HEK293 (cell line): ENCODE results near the gene UBAC2.

Experiments used
- CTCF ChIA-PET: fragments of 350-600 bp; formaldehyde crosslinking; extraction: SDS; loops from one replicate; lab custom pipeline; 2021; ENCODE audit warnings: antibody characterized with exemption; lab: Yijun Ruan, JAX
- POLR2A ChIA-PET: fragments of 300-600 bp; formaldehyde crosslinking; extraction: SDS; loops from one replicate; lab custom pipeline; 2020; ENCODE audit warnings: antibody characterized with exemption, inconsistent platforms; lab: Yijun Ruan, JAX
- H3K27ac ChIP-seq: fragments of 200-500 bp; sonication (Bioruptor generic); 2 replicates; pipeline ENCODE4 v1.5.1; 2014; ENCODE audit warnings: low read depth, low read length, control low read depth, inconsistent platforms; ENCODE audit errors: extremely low read depth
- H3K36me3 ChIP-seq, 2 experiments: fragments of 200-500 bp in 1 of 2; sonication (Bioruptor generic) in 1 of 2; 1 replicate in 1 of 2; 2 replicates in 1 of 2; pipeline ENCODE4 v1.5.1; 2014 to 2017; ENCODE audit warnings: inconsistent platforms in 2 of 2, low read length in 2 of 2; ENCODE audit not compliant: control insufficient read depth in 2 of 2, insufficient read depth in 1 of 2
- H3K4me1 ChIP-seq: fragments of 200-500 bp; sonication (Bioruptor generic); 2 replicates; pipeline ENCODE4 v1.5.1; 2014; ENCODE audit warnings: mild to moderate bottlenecking, low read length, inconsistent platforms; ENCODE audit not compliant: control insufficient read depth, insufficient read depth
- H3K4me3 ChIP-seq: 2 replicates; pipeline ENCODE4 v1.5.1; 2011; ENCODE audit warnings: low read depth, mild to moderate bottlenecking, control low read depth, low read length, moderate library complexity
- H3K9me3 ChIP-seq: fragments of 200-500 bp; sonication (Bioruptor generic); 2 replicates; pipeline ENCODE4 v1.5.1; 2014; ENCODE audit warnings: low read depth, low read length, inconsistent platforms; ENCODE audit not compliant: control insufficient read depth, insufficient read depth
- EGR2 ChIP-seq: fragments of 450-650 bp; formaldehyde crosslinking; IDR thresholded peaks from 2 replicates; pipeline ENCODE4 v1.5.1; 2016; ENCODE audit warnings: low read depth, missing biosample characterization, missing genetic modification characterization
- GLIS1 ChIP-seq: fragments of 450-650 bp; formaldehyde crosslinking; IDR thresholded peaks from 2 replicates; pipeline ENCODE4 v1.5.1; 2016; ENCODE audit warnings: missing biosample characterization, missing genetic modification characterization
- HOXD13 ChIP-seq: sonication (generic); formaldehyde crosslinking; IDR thresholded peaks from 2 replicates; pipeline ENCODE4 v1.8.0; 2022; ENCODE audit warnings: missing genetic modification reagents, borderline replicate concordance
- KLF9 ChIP-seq: fragments of 450-650 bp; formaldehyde crosslinking; IDR thresholded peaks from 2 replicates; pipeline ENCODE4 v1.5.1; 2016; ENCODE audit warnings: missing biosample characterization, missing genetic modification characterization, low read depth
- YY1 ChIP-seq: fragments of 450-650 bp; formaldehyde crosslinking; IDR thresholded peaks from 2 replicates; pipeline ENCODE4 v1.5.1; 2018; ENCODE audit warnings: missing biosample characterization, missing genetic modification characterization
- ZBTB20 ChIP-seq: fragments of 450-650 bp; formaldehyde crosslinking; IDR thresholded peaks from 2 replicates; pipeline ENCODE4 v1.5.1; 2016; ENCODE audit warnings: missing biosample characterization, missing genetic modification characterization
- ZIC2 ChIP-seq: fragments of 450-650 bp; formaldehyde crosslinking; IDR thresholded peaks from 2 replicates; pipeline ENCODE4 v1.5.1; 2016; ENCODE audit warnings: missing biosample characterization, missing genetic modification characterization
- ZNF112 ChIP-seq: fragments of 450-650 bp; formaldehyde crosslinking; IDR thresholded peaks from 2 replicates; pipeline ENCODE4 v1.5.0; 2017; ENCODE audit warnings: missing biosample characterization, missing genetic modification characterization
- ZNF169 ChIP-seq: fragments of 450-650 bp; formaldehyde crosslinking; IDR thresholded peaks from 2 replicates; pipeline ENCODE4 v1.5.1; 2016; ENCODE audit warnings: missing biosample characterization, missing genetic modification characterization
- ZNF174 ChIP-seq: fragments of 450-650 bp; formaldehyde crosslinking; IDR thresholded peaks from 2 replicates; pipeline ENCODE4 v1.5.0; 2017; ENCODE audit warnings: missing biosample characterization, mild to moderate bottlenecking, missing genetic modification characterization
- ZNF2 ChIP-seq: fragments of 450-650 bp; formaldehyde crosslinking; IDR thresholded peaks from 2 replicates; pipeline ENCODE4 v1.5.1; 2016; ENCODE audit warnings: missing biosample characterization, missing genetic modification characterization
- ZNF610 ChIP-seq: fragments of 450-650 bp; formaldehyde crosslinking; IDR thresholded peaks from 2 replicates; pipeline ENCODE4 v1.5.1; 2016; ENCODE audit warnings: missing biosample characterization, missing genetic modification characterization, borderline replicate concordance
- ZNF621 ChIP-seq: fragments of 450-650 bp; formaldehyde crosslinking; IDR thresholded peaks from 2 replicates; pipeline ENCODE4 v1.5.1; 2017; ENCODE audit warnings: missing biosample characterization, missing genetic modification characterization
- ZNF654 ChIP-seq: fragments of 450-650 bp; formaldehyde crosslinking; IDR thresholded peaks from 2 replicates; pipeline ENCODE4 v1.5.1; 2016; ENCODE audit warnings: low read depth, missing biosample characterization, missing genetic modification characterization
- ZNF76 ChIP-seq: fragments of 450-650 bp; formaldehyde crosslinking; IDR thresholded peaks from 2 replicates; pipeline ENCODE4; 2016; ENCODE audit warnings: low read depth, missing biosample characterization, missing genetic modification characterization, borderline replicate concordance
- ZNF776 ChIP-seq: fragments of 450-650 bp; formaldehyde crosslinking; IDR thresholded peaks from 2 replicates; pipeline ENCODE4 v1.5.0; 2017; ENCODE audit warnings: missing biosample characterization, missing genetic modification characterization, borderline replicate concordance
- TF ChIP-seq, protein P1 (sequence below): fragments of 450-650 bp; formaldehyde crosslinking; IDR thresholded peaks from 2 replicates; pipeline ENCODE4 v1.5.1; 2016; ENCODE audit warnings: missing biosample characterization, missing genetic modification characterization
- TF ChIP-seq, protein P2 (sequence below): fragments of 450-650 bp; formaldehyde crosslinking; IDR thresholded peaks from 2 replicates; pipeline ENCODE4 v1.5.1; 2016; ENCODE audit warnings: missing biosample characterization, missing genetic modification characterization
- TF ChIP-seq, protein P3 (sequence below): fragments of 450-650 bp; formaldehyde crosslinking; IDR thresholded peaks from 2 replicates; pipeline ENCODE4 v1.5.1; 2017; ENCODE audit warnings: missing biosample characterization, missing genetic modification characterization

The UBAC2 gene

DNA sequence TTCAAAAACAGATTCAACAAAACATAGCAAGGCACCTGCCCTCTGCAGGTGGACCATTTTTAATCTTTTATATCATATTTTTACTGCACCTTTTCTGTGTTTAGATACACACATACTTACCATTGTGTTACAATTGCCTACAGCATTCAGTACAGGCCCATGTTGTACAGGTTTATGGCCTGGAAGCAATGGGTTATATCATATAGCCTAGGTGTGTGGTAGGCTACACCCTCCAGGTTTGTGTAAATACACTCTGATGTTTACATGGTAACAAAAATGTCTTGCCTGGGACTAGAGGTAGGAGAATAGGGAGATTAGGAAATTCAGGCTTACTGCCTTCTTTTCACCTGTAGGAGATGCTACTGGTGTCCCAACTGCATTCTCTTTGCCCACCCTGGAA is 8.2 kb upstream of the UBAC2 start:
- Histone ChIP-seq H3K9me3 (no peaks in the 10 kb centered on the region), H3K4me1 (peaks cover 14% of the 10 kb centered on the region), H3K4me3 (no peak overlapping the region), H3K27ac (no peak overlapping the region), H3K36me3 (no peaks in the 10 kb centered on the region)
- ChIA-PET POLR2A (interaction anchor here (1.7 kb wide), 1 partner anchor 8 kb away, joined by 10 read pairs; the partner anchor contains the start of gene UBAC2), CTCF (interaction anchor here (1.5 kb wide), 1 partner anchor 77 kb away, joined by 5 read pairs; no protein-coding TSS in a partner anchor)
- TF ChIP-seq ZNF2 (tag by site-specific recombination), result no peak
- TF ChIP-seq, protein P1, sequence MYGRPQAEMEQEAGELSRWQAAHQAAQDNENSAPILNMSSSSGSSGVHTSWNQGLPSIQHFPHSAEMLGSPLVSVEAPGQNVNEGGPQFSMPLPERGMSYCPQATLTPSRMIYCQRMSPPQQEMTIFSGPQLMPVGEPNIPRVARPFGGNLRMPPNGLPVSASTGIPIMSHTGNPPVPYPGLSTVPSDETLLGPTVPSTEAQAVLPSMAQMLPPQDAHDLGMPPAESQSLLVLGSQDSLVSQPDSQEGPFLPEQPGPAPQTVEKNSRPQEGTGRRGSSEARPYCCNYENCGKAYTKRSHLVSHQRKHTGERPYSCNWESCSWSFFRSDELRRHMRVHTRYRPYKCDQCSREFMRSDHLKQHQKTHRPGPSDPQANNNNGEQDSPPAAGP (tag by site-specific recombination), result no peak
- TF ChIP-seq ZNF621, result no peak
- TF ChIP-seq, protein P2, sequence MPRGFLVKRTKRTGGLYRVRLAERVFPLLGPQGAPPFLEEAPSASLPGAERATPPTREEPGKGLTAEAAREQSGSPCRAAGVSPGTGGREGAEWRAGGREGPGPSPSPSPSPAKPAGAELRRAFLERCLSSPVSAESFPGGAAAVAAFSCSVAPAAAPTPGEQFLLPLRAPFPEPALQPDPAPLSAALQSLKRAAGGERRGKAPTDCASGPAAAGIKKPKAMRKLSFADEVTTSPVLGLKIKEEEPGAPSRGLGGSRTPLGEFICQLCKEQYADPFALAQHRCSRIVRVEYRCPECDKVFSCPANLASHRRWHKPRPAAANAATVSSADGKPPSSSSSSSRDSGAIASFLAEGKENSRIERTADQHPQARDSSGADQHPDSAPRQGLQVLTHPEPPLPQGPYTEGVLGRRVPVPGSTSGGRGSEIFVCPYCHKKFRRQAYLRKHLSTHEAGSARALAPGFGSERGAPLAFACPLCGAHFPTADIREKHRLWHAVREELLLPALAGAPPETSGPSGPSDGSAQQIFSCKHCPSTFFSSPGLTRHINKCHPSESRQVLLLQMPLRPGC, result no peak
- no peak for TF ChIP-seq YY1
- no peak for TF ChIP-seq ZNF610 (tag by site-specific recombination)
- TF ChIP-seq ZNF76 (tag by site-specific recombination), result no peak
- TF ChIP-seq ZNF174 (tag by site-specific recombination), result no peak
- no peak for TF ChIP-seq ZNF654 (tag by site-specific recombination)
- no peak for TF ChIP-seq ZNF169 (tag by site-specific recombination)
- TF ChIP-seq, protein P3, sequence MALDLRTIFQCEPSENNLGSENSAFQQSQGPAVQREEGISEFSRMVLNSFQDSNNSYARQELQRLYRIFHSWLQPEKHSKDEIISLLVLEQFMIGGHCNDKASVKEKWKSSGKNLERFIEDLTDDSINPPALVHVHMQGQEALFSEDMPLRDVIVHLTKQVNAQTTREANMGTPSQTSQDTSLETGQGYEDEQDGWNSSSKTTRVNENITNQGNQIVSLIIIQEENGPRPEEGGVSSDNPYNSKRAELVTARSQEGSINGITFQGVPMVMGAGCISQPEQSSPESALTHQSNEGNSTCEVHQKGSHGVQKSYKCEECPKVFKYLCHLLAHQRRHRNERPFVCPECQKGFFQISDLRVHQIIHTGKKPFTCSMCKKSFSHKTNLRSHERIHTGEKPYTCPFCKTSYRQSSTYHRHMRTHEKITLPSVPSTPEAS (tag by site-specific recombination), result no peak
- no peak for TF ChIP-seq ZNF112 (tag by site-specific recombination)
- no peak for TF ChIP-seq ZBTB20 (tag by site-specific recombination)
- no peak for TF ChIP-seq EGR2 (tag by site-specific recombination)
- TF ChIP-seq KLF9 (tag by site-specific recombination), result no peak
- TF ChIP-seq HOXD13 (CRISPR knock-in tag), result no peak

DNA sequence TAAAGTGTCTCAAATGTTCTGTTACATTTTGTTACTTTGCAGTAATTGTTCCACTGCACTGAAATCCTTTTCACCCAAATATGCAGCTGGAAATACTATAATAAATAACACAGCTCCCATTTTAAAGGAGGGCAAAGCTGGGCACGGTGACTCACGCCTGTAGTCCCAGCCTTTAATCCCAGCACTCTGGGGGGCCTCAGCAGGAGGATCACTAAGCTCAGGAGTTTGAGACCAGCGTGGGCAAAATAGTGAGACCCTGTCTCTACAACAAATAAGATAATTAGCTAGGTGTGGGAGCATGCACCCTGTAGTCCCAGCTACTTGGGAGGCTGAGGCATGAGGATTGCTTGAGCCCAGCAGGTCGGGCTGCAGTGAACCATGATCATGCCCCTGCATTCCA is 7.5 kb upstream of the UBAC2 start:
- Histone ChIP-seq H3K27ac (no peak overlapping the region), H3K9me3 (no peaks in the 10 kb centered on the region), H3K36me3 (no peaks in the 10 kb centered on the region), H3K4me3 (no peak overlapping the region), H3K4me1 (peaks cover 14% of the 10 kb centered on the region)
- CTCF ChIA-PET, result interaction anchor here (0.7 to 1.5 kb wide), 3 partner anchors 73 to 242 kb away, joined by 3 to 5 read pairs (median 4); no protein-coding TSS in a partner anchor
- POLR2A ChIA-PET, result no interaction called here
- TF ChIP-seq ZNF776 (tag by site-specific recombination) (no peak), GLIS1 (tag by site-specific recombination) (peak; percentile 82), ZIC2 (tag by site-specific recombination) (peak; percentile 62)
- TF ChIP-seq, all 188 proteins: peak for 2
